IPS-15b (cell line): ENCODE results near the gene CYP20A1.
"Not testable (repeated sequence)": the region's sequence is repeated elsewhere in the genome, so short reads cannot be mapped to it uniquely, and the experiment has no call there.

Experiments used
- H3K27me3 ChIP-seq: one replicate; pipeline ENCODE4 v1.6.1; 2013; ENCODE audit warnings: low read length; ENCODE audit not compliant: control insufficient read depth, insufficient read depth
- H3K36me3 ChIP-seq: one replicate; pipeline ENCODE4 v1.6.1; 2013; ENCODE audit warnings: low read length; ENCODE audit not compliant: control insufficient read depth, insufficient read depth
- H3K4me1 ChIP-seq: one replicate; pipeline ENCODE4 v1.6.1; 2013; ENCODE audit warnings: mild to moderate bottlenecking, low read length; ENCODE audit not compliant: control insufficient read depth, insufficient read depth
- H3K4me3 ChIP-seq: one replicate; pipeline ENCODE4 v1.5.1; 2013; ENCODE audit warnings: low read depth, low read length
- H3K9ac ChIP-seq: one replicate; pipeline ENCODE4 v1.6.1; 2013; ENCODE audit warnings: low read depth, mild to moderate bottlenecking, low read length
- H3K9me3 ChIP-seq: one replicate; pipeline ENCODE4 v1.6.1; 2013; ENCODE audit warnings: mild to moderate bottlenecking, low read length; ENCODE audit not compliant: control insufficient read depth, insufficient read depth

CYP20A1 gene, protein sequence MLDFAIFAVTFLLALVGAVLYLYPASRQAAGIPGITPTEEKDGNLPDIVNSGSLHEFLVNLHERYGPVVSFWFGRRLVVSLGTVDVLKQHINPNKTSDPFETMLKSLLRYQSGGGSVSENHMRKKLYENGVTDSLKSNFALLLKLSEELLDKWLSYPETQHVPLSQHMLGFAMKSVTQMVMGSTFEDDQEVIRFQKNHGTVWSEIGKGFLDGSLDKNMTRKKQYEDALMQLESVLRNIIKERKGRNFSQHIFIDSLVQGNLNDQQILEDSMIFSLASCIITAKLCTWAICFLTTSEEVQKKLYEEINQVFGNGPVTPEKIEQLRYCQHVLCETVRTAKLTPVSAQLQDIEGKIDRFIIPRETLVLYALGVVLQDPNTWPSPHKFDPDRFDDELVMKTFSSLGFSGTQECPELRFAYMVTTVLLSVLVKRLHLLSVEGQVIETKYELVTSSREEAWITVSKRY

GRCh38 chr2:203238704-203239526 lies at the start of gene CYP20A1:
Gene CYP20A1, plus strand, starts transcription at chr2:203239018. Its CDS starts 45 bp downstream, at chr2:203239063.
- Histone ChIP-seq H3K4me1 (no peaks in the 10 kb centered on the region), H3K4me3 (peak within 1 kb of the TSS; percentile 96), H3K9ac (peak within 1 kb of the TSS; percentile 97), H3K9me3 (no peaks in the 10 kb centered on the region), H3K27me3 (no peaks in the 10 kb centered on the region), H3K36me3 (peaks cover 2% of the 10 kb centered on the region)

GRCh38 chr2:203190547-203190946 lies 48.3 kb upstream of the CYP20A1 start:
- H3K27me3 ChIP-seq, H3K9ac ChIP-seq, H3K4me1 ChIP-seq, H3K9me3 ChIP-seq, H3K4me3 ChIP-seq, H3K36me3 ChIP-seq: not testable (repeated sequence)

DNA sequence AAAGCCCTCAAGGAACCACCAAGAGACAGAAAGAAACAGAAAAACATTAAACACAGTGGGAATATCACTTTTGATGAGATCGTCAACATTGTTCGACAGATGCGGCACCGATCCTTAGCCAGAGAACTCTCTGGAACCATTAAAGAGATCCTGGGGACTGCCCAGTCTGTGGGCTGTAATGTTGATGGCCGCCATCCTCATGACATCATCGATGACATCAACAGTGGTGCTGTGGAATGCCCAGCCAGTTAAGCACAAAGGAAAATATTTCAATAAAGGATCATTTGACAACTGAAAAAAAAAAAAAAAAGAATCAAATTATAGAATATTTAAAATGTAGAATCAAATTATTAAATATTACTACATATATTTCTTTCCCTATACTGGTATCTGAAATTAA lies 47.8 kb upstream of the CYP20A1 start:
- H3K4me3 ChIP-seq, H3K27me3 ChIP-seq, H3K36me3 ChIP-seq, H3K9ac ChIP-seq, H3K4me1 ChIP-seq, H3K9me3 ChIP-seq: not testable (repeated sequence)

DNA sequence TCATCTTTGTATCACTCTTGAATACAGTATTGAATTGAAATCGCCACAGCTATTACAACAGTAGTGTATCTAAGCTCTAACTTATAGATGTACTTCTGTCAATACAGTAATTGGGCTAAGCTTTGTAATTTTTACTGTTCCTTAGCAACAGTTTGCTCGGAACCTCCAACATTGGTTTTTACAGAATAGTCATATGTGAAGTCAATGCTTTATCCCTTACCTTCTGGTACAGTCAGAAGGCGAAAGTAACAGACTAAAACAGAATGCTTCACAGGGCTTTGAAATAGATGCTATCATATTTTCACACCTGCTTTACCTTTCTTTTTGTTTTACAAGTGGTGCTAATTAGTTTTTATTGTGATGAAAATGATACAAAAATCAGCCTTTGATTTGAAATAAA lies 46.9 kb upstream of the CYP20A1 start:
- peaks cover 2% of the 10 kb centered on the region for H3K36me3 ChIP-seq
- H3K4me1 ChIP-seq, result no peaks in the 10 kb centered on the region
- no peaks in the 10 kb centered on the region for H3K27me3 ChIP-seq

GRCh38 chr2:203195331-203196036 lies 43.3 kb upstream of the CYP20A1 start:
- Histone ChIP-seq H3K27me3 (no peaks in the 10 kb centered on the region), H3K9me3 (no peaks in the 10 kb centered on the region), H3K9ac (no peak overlapping the region), H3K36me3 (peaks cover 1% of the 10 kb centered on the region), H3K4me1 (no peaks in the 10 kb centered on the region), H3K4me3 (no peak overlapping the region)

More for the DNA sequence above, 46.9 kb upstream of the CYP20A1 start:
- no peaks in the 10 kb centered on the region for H3K9me3 ChIP-seq
- H3K4me3 ChIP-seq, result no peak overlapping the region
- no peak overlapping the region for H3K9ac ChIP-seq

DNA sequence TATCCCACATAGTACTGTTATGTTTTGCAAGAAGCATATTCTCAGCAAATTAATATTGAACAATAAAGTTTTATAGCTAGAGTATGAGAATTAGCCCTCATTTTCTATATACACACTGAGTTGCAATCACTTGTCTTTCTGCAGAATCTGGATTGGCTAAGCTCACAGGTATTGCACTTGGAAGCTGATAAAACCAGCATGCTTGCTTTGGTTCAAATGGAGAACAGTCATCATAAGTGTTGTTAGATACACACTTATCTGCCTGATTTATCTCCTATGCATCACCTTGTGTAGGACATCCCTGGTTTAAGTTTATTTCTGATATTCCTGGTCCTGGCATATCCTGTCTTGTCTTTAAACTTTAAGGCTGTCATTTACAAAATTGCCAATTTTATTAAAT lies 38.0 kb upstream of the CYP20A1 start:
- Histone ChIP-seq H3K9me3 (no peaks in the 10 kb centered on the region), H3K4me1 (no peaks in the 10 kb centered on the region), H3K36me3 (peaks cover 3% of the 10 kb centered on the region), H3K27me3 (no peaks in the 10 kb centered on the region), H3K9ac (no peak overlapping the region), H3K4me3 (no peak overlapping the region)

DNA sequence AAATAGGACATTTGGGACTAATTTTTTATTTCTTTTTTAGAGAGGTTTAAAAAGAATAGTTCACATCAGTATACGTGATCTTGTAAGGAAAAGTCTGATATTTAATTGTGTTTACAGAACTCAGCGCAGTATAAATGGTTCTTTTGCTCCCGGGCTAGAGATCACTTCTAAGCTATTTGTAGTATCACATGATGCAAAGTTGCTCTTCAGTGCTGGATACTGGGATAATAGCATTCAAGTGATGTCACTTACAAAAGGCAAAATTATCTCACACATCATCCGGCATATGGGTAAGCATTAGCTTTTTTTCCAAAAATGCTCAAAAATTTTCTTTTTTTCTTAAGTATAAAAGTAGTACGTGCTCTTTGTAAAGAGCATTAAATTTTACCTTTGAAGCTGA lies 37.4 kb upstream of the CYP20A1 start:
- no peaks in the 10 kb centered on the region for H3K4me1 ChIP-seq
- peaks cover 3% of the 10 kb centered on the region for H3K36me3 ChIP-seq
- no peaks in the 10 kb centered on the region for H3K27me3 ChIP-seq
- no peaks in the 10 kb centered on the region for H3K9me3 ChIP-seq
- H3K9ac ChIP-seq, result no peak overlapping the region
- no peak overlapping the region for H3K4me3 ChIP-seq

DNA sequence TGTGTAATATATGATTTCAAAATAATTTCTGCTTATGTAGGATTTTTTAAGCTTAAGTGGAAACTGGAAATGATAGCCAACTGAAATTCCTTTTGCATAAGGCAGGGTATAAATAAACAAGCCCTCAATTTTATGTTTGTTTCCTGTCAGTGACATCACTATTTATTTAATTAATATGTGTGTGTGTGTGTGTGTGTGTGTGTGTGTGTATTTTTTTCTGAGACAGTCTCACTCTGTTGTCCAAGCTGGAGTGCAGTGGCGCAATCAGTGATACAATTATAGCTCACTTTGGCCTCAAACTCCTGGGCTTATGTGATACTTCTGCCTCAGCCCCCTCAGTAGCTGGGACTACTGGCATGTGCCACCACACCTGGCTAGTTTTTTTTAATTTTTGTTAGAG lies 29.3 kb upstream of the CYP20A1 start:
- Histone ChIP-seq H3K27me3 (no peaks in the 10 kb centered on the region), H3K4me1 (no peaks in the 10 kb centered on the region), H3K9me3 (no peaks in the 10 kb centered on the region), H3K9ac (no peak overlapping the region), H3K4me3 (no peak overlapping the region), H3K36me3 (peaks cover 2% of the 10 kb centered on the region)

DNA sequence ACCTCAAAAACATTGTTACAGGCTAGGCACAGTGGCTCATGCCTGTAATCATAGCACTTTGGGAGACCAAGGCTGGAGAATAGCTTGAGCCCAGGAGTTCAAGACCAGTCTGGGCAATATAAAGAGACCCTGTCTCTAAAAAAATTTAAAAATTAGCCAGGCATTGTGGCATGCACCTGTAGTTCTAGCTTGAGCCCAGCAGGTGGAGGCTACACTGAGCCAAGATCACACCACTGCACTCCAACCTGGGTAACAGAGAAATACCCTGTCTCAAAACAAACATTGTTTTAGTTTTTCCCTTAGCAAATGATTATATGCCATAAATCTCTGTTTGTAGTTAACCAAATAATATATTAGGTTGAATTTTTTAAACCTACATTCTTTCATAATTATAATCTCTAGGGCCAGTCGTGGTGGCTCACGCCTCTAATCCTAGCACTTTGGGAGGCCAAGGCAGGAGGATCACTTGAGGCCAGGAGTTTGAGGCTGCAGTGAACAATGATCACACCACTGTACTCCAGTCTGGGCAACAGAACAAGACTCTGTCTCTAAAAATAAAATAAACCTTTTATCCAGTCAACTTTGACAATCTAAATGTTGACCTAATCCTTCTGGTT lies 13.3 kb upstream of the CYP20A1 start:
- Histone ChIP-seq H3K27me3 (no peaks in the 10 kb centered on the region), H3K4me1 (no peaks in the 10 kb centered on the region), H3K4me3 (no peak overlapping the region), H3K9me3 (no peaks in the 10 kb centered on the region), H3K9ac (no peak overlapping the region), H3K36me3 (no peaks in the 10 kb centered on the region)

- H3K9me3 ChIP-seq, H3K4me1 ChIP-seq, H3K9ac ChIP-seq, H3K36me3 ChIP-seq, H3K27me3 ChIP-seq, H3K4me3 ChIP-seq: not testable (repeated sequence)
These were observed 9.1 kb upstream of the CYP20A1 start for GRCh38 chr2:203229674-203230073.
